AG09309 (cell line): ENCODE results near the gene CXCL10.
A peak's percentile ranks its signal among the peaks of the same experiment; 100 is the strongest.

Source experiments
- DNase-seq: peaks from one replicate; pipeline ENCODE4 v3.0.0-alpha.2; 2010; ENCODE audit warnings: low read depth
- H3K4me3 ChIP-seq: 2 replicates; pipeline ENCODE4 v1.5.1; 2011; ENCODE audit warnings: mild to moderate bottlenecking, low read depth, low read length, moderate library complexity; ENCODE audit not compliant: control insufficient read depth
- CTCF ChIP-seq: IDR thresholded peaks from 2 replicates; pipeline ENCODE4 v1.5.1; 2011; ENCODE audit warnings: mild to moderate bottlenecking, low read depth, low read length, inconsistent platforms; ENCODE audit not compliant: insufficient read depth, control insufficient read depth; ENCODE audit errors: missing control alignments

Gene CXCL10

GRCh38 chr4:75997081-75997480 lies 26.2 kb downstream of the CXCL10 start:
- TF ChIP-seq CTCF = no peak
- H3K4me3 ChIP-seq = no peak overlapping the region
- DNase-seq = no peak

- DNase-seq = peak; percentile 16
- TF ChIP-seq CTCF = peak; percentile 54
- H3K4me3 ChIP-seq = no peak overlapping the region
These were observed 27.6 kb downstream of the CXCL10 start for GRCh38 chr4:75995727-75996126.

GRCh38 chr4:75992462-75992861 lies 30.8 kb downstream of the CXCL10 start:
- H3K4me3 ChIP-seq = no peak overlapping the region
- TF ChIP-seq CTCF = no peak
- DNase-seq = no peak

GRCh38 chr4:75989846-75990528 lies 33.3 kb downstream of the CXCL10 start:
- TF ChIP-seq CTCF = no peak
- peak overlapping the region; percentile 89 for H3K4me3 ChIP-seq
- no peak for DNase-seq

GRCh38 chr4:75985116-75985515 lies 38.2 kb downstream of the CXCL10 start:
- no peak overlapping the region for H3K4me3 ChIP-seq
- peak; percentile 51 for DNase-seq
- TF ChIP-seq CTCF = no peak

GRCh38 chr4:75980576-75980975 lies 42.7 kb downstream of the CXCL10 start:
- no peak for TF ChIP-seq CTCF
- H3K4me3 ChIP-seq = no peak overlapping the region
- DNase-seq = no peak
